ENCODE data around the gene SLC35A1. TPM values are rescaled to one million over a fixed set of nuclear protein-coding genes. Genes with fewer than 3 reads are reported as not detected.

Gene SLC35A1
- total RNA-seq, 1 donor from 2014 or later: 10.9 TPM

Other genes with a start within 250 kb of the SLC35A1 start
- 17.2 TPM for gene SMIM8, start 150.4 kb upstream of the SLC35A1 start, total RNA-seq
- not detected for gene GJB7, start 143.7 kb upstream of the SLC35A1 start, total RNA-seq
- 4.5 TPM for gene C6orf163, start 128.2 kb upstream of the SLC35A1 start, total RNA-seq
- gene CFAP206, start 65.0 kb upstream of the SLC35A1 start, total RNA-seq: not detected
- gene RARS2, start 117.0 kb downstream of the SLC35A1 start, total RNA-seq: 23.6 TPM
- gene ORC3, start 117.2 kb downstream of the SLC35A1 start, total RNA-seq: 23.0 TPM
- gene AKIRIN2, start 229.3 kb downstream of the SLC35A1 start, total RNA-seq: 52.8 TPM

Measured in cardiac septum (tissue), 1 donor.